HCT116 (cell line): Measurements from ENCODE around the gene TAF1B.

Experiments used
- CTCF ChIP-seq, 3 experiments: fragments of 200-600 bp in 1 of 3; sonication (generic) in 1 of 3; IDR thresholded peaks in 2 of 3; conservative IDR thresholded peaks in 1 of 3; 2 replicates each; pipeline ENCODE4 v1.5.1; 2012 to 2017; ENCODE audit warnings: low read depth in 2 of 3, low read length in 2 of 3, antibody characterized with exemption in 1 of 3, borderline replicate concordance in 1 of 3, control low read depth in 1 of 3, mild to moderate bottlenecking in 1 of 3, mixed read lengths in 1 of 3, mixed run types in 1 of 3, moderate library complexity in 1 of 3; ENCODE audit not compliant: insufficient read depth in 1 of 3
- EZH2 ChIP-seq: fragments of 200-600 bp; sonication (generic); IDR thresholded peaks from 2 replicates; pipeline ENCODE4 v1.6.1; 2017; ENCODE audit warnings: antibody characterized with exemption, mixed run types
- ZNF274 ChIP-seq: fragments of 200-500 bp; sonication (Bioruptor generic); IDR thresholded peaks from 2 replicates; pipeline ENCODE4 v1.6.1; 2014; ENCODE audit warnings: mild to moderate bottlenecking, low read depth, low read length, inconsistent platforms

GRCh38 chr2:9918275-9918674 lies 75.0 kb downstream of the TAF1B start:
- TF ChIP-seq ZNF274 (no peak), CTCF (IDR thresholded peaks at IDR 0.05 in 2 of 3, conservative IDR thresholded peaks at IDR 0.05 in 1 of 3; ENCODE audit: borderline replicate concordance in 1 of 3, insufficient read depth in 1 of 3, low read depth in 2 of 3, low read length in 2 of 3) (no peak), EZH2 (no peak)
